Medulla oblongata (tissue), 1 donor: ENCODE measurements around the gene NOS1.

Experiments
- DNase-seq: peaks from one replicate; pipeline ENCODE4 v3.0.0-alpha.2; 2015; ENCODE audit errors: extremely low spot score

NOS1 gene

GRCh38 chr12:117331691-117332090, 29.7 kb downstream of the NOS1 start:
- no peak for DNase-seq

GRCh38 chr12:117330441-117331113, 30.8 kb downstream of the NOS1 start:
- no peak for DNase-seq

GRCh38 chr12:117329756-117330155, 31.7 kb downstream of the NOS1 start:
- no peak for DNase-seq

- DNase-seq = no peak
Observed at GRCh38 chr12:117328556-117329100, 32.8 kb downstream of the NOS1 start.

- no peak for DNase-seq
Observed at GRCh38 chr12:117322428-117322827, 39.0 kb downstream of the NOS1 start.

GRCh38 chr12:117321572-117321971, 39.9 kb downstream of the NOS1 start:
- no peak for DNase-seq

- DNase-seq = peak; percentile 8
Observed at GRCh38 chr12:117318591-117318990, 42.8 kb downstream of the NOS1 start.

- no peak for DNase-seq
Observed at GRCh38 chr12:117316336-117316735, 45.1 kb downstream of the NOS1 start.

- no peak for DNase-seq
Observed at GRCh38 chr12:117313926-117314325, 47.5 kb downstream of the NOS1 start.

GRCh38 chr12:117312770-117313169, 48.7 kb downstream of the NOS1 start:
- DNase-seq = no peak

- no peak for DNase-seq
Observed at GRCh38 chr12:117309276-117309925, 52.0 kb downstream of the NOS1 start.

- DNase-seq = no peak
Observed at GRCh38 chr12:117300174-117300573, 61.3 kb downstream of the NOS1 start.

GRCh38 chr12:117298648-117299225, 62.7 kb downstream of the NOS1 start:
- DNase-seq = no peak

GRCh38 chr12:117298191-117298590, 63.2 kb downstream of the NOS1 start:
- no peak for DNase-seq

- DNase-seq = no peak
Observed at GRCh38 chr12:117294189-117294603, 67.2 kb downstream of the NOS1 start.

GRCh38 chr12:117293510-117293909, 67.9 kb downstream of the NOS1 start:
- no peak for DNase-seq

GRCh38 chr12:117292688-117293087, 68.7 kb downstream of the NOS1 start:
- DNase-seq = no peak

GRCh38 chr12:117284140-117284539, 77.3 kb downstream of the NOS1 start:
- DNase-seq = no peak

- no peak for DNase-seq
Observed at GRCh38 chr12:117282490-117282889, 78.9 kb downstream of the NOS1 start.

- DNase-seq = no peak
Observed at GRCh38 chr12:117280019-117280680, 81.3 kb downstream of the NOS1 start.

- DNase-seq = no peak
Observed at GRCh38 chr12:117279606-117280005, 81.8 kb downstream of the NOS1 start.

GRCh38 chr12:117277875-117278274, 83.6 kb downstream of the NOS1 start:
- no peak for DNase-seq
